ENCODE measurements around the gene DHRS1.
A peak's percentile ranks its signal among the peaks of the same experiment; 100 is the strongest.

Gene DHRS1

DNA sequence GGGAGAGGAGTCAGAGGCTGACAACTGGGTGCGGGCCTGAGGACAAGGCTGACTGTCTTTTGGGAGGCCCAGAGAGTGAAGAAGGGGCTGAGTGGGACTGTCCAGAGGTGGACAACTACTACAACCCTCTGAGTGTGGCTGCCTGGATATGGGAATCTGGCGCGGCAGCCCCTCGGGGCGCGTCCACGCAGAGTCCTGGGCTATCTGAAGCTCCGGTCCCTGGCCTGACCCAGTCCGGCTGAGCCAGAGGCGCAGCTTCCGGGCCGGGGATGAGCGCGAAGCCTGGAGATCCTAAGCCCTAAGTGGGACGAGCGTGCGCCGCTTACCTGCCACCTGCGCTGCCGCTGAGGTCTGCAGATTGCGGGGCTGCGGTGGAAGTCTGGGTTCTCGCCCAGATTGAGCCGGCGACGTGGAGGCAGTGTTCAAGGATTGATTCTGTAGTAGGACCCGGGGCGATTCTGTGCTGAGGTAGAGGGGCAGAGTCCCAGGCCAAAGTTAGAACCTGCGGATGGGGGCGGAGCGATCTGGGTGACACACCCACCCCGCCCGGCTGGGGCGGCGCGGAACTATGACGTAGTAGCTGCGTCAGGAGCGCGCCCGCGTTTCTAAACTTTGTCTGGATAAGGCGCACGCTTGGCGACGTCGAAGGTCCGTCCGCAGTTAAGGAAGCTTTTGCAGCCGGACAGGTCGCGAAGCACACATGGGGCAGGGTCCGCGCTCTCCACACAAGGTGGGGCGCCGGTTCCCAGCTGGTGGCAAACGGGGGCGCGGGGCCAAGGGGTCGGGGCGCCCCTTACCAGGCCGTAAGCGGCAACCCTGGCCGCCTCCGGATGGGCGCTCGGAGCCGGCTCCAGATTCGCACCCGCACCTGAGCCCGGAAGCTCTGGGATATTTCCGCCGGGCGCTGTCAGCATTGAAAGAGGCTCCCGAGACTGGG lies at the start of gene DHRS1, which contains the start of gene NOP9:
DHRS1 (minus strand) TSS at position 526 of the 937 bp plus-strand sequence. CDS start 674 bp downstream, outside the sequence.
NOP9 (plus strand) TSS at position 596 of the 937 bp plus-strand sequence; CDS start at position 701, 105 bp downstream.
- Histone ChIP-seq H3K27ac (ENCODE audit: poor library complexity, severe bottlenecking) (peak within 1 kb of the TSS; percentile 81), H3K27me3 (ENCODE audit: insufficient read depth, poor library complexity, severe bottlenecking) (no peaks in the 10 kb centered on the region), H3K4me3 (ENCODE audit: severe bottlenecking) (peak within 1 kb of the TSS; percentile 83), H3K9me3 (ENCODE audit: severe bottlenecking) (no peaks in the 10 kb centered on the region), H3K4me1 (ENCODE audit: insufficient read depth, poor library complexity, severe bottlenecking) (peaks cover 23% of the 10 kb centered on the region), H3K36me3 (ENCODE audit: low read depth) (peaks cover 79% of the 10 kb centered on the region)
- no peak for TF ChIP-seq CTCF (IDR thresholded peaks at IDR 0.05; ENCODE audit: poor library complexity, severe bottlenecking)
- peak; percentile 63 for ATAC-seq (ENCODE audit: low read depth)
- DNase-seq (ENCODE audit: low spot score): peak; percentile 91

DNA sequence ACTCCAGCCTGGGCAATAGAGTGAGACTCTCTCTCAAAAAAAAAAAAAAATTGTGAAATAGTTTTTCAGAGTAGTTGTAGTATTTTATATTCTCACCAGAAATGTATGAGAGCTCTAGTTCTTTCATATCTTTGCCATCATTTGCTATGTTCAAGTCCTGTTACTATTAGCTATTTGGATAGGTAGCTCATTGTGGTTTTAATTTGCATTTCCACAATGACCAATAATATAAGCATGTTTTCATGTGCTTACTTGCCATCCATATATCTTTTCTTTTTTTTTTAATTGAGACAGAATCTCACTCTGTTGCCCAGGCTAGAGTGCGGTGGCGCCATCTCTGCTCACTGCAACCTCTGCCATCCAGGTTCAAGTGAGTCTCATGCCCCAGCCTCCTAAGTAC lies 48.6 kb upstream of the DHRS1 start:
- no peak for DNase-seq (ENCODE audit: low spot score)
- Histone ChIP-seq H3K27me3 (ENCODE audit: insufficient read depth, poor library complexity, severe bottlenecking) (no peaks in the 10 kb centered on the region), H3K36me3 (ENCODE audit: low read depth) (no peaks in the 10 kb centered on the region), H3K4me3 (ENCODE audit: severe bottlenecking) (no peak overlapping the region), H3K27ac (ENCODE audit: poor library complexity, severe bottlenecking) (no peak overlapping the region), H3K4me1 (ENCODE audit: insufficient read depth, poor library complexity, severe bottlenecking) (no peaks in the 10 kb centered on the region), H3K9me3 (ENCODE audit: severe bottlenecking) (no peaks in the 10 kb centered on the region)
- TF ChIP-seq CTCF (IDR thresholded peaks at IDR 0.05; ENCODE audit: poor library complexity, severe bottlenecking): no peak
- ATAC-seq (ENCODE audit: low read depth): no peak

DNA sequence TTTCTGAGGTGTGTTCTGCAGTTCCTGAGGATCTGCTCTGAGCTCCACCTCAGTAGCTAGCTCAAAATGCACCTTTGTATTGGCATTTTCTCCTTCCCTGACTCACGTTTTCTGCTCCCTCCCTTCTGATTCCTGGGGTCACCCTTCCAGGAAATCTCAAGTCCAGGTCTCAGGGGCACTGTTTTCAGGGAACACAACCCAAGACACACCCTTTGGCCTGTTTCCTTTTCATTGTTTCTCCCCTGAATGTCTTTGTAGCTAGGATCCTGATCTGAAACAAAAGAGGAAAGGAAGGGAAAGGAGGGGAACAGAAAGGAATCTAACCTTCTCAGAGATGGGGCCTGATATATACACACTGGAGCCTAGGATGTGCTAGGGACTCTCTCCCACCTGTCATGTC lies 47.6 kb upstream of the DHRS1 start:
- H3K36me3 ChIP-seq (ENCODE audit: low read depth): no peaks in the 10 kb centered on the region
- H3K27ac ChIP-seq (ENCODE audit: poor library complexity, severe bottlenecking): no peak overlapping the region
- H3K9me3 ChIP-seq (ENCODE audit: severe bottlenecking): no peaks in the 10 kb centered on the region
- H3K4me1 ChIP-seq (ENCODE audit: insufficient read depth, poor library complexity, severe bottlenecking): no peaks in the 10 kb centered on the region
- no peaks in the 10 kb centered on the region for H3K27me3 ChIP-seq (ENCODE audit: insufficient read depth, poor library complexity, severe bottlenecking)
- DNase-seq (ENCODE audit: low spot score) (no peak), ATAC-seq (ENCODE audit: low read depth) (no peak)
- H3K4me3 ChIP-seq (ENCODE audit: severe bottlenecking): no peak overlapping the region
- no peak for TF ChIP-seq CTCF (IDR thresholded peaks at IDR 0.05; ENCODE audit: poor library complexity, severe bottlenecking)

GRCh38 chr14:24343795-24344660 lies 44.4 kb upstream of the DHRS1 start:
- DNase-seq (ENCODE audit: low spot score): no peak
- H3K4me3 ChIP-seq (ENCODE audit: severe bottlenecking): no peak overlapping the region
- ATAC-seq (ENCODE audit: low read depth): no peak
- H3K4me1 ChIP-seq (ENCODE audit: insufficient read depth, poor library complexity, severe bottlenecking): no peaks in the 10 kb centered on the region
- no peaks in the 10 kb centered on the region for H3K27me3 ChIP-seq (ENCODE audit: insufficient read depth, poor library complexity, severe bottlenecking)
- TF ChIP-seq CTCF (IDR thresholded peaks at IDR 0.05; ENCODE audit: poor library complexity, severe bottlenecking): no peak
- no peaks in the 10 kb centered on the region for H3K9me3 ChIP-seq (ENCODE audit: severe bottlenecking)
- no peak overlapping the region for H3K27ac ChIP-seq (ENCODE audit: poor library complexity, severe bottlenecking)
- H3K36me3 ChIP-seq (ENCODE audit: low read depth): no peaks in the 10 kb centered on the region

Data from RWPE2 (cell line).